GM12892 (cell line): ENCODE data around the gene TTLL11.

Experiments used
- POLR2A ChIP-seq: IDR thresholded peaks from 2 replicates; pipeline ENCODE4 v1.6.1; 2011; ENCODE audit warnings: low read depth, low read length, control low read depth
- POLR2AphosphoS5 ChIP-seq: IDR thresholded peaks from 2 replicates; pipeline ENCODE4 v1.6.1; 2011; ENCODE audit warnings: low read depth, low read length, control low read depth
- TAF1 ChIP-seq: IDR thresholded peaks from 2 replicates; pipeline ENCODE4 v1.6.1; 2011; ENCODE audit warnings: low read depth, mild to moderate bottlenecking, control low read depth, low read length, borderline replicate concordance

DNA sequence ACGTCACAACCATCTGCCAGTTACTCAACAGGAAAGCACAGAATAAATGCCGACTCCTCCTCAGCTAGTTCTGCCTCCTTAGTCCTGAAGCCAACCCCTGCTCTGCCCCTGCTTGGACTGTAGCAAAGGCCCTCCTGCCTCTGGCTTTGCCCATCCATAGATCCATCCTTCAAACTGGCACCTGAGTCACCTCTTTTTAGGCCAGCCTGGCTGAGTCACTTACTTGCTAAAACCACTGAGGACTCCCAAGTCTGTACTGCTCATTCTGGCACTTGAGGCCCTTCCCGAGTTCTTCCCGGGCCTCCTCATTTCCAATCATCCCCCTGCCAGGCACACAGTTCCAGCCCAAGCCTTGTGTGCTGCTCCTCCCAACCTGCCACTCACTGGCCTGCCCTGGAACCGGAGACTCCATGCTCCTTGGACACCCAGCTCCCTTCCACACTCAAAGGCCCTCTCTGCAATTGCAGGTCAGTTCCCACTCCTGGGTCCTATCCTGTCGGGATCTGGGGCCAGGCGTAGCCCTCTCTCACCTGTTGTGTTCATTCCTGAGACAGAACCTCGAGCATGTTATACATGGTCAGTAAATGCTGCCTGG is 221.6 kb downstream of the TTLL11 start:
- no peak for TF ChIP-seq POLR2A
- no peak for TF ChIP-seq POLR2AphosphoS5
- TF ChIP-seq TAF1, result no peak
